NT2/D1 (cell line): ENCODE results near the gene TBC1D22A.

Experiments used
- SUZ12 ChIP-seq: IDR thresholded peaks from 2 replicates; pipeline ENCODE4 v1.6.1; 2011; ENCODE audit not compliant: insufficient read length, insufficient read depth; ENCODE audit errors: extremely low read depth
- YY1 ChIP-seq: IDR thresholded peaks from 2 replicates; pipeline ENCODE4 v1.6.1; 2011; ENCODE audit not compliant: insufficient read length, insufficient read depth

GRCh38 chr22:46726066-46726985 is 36.1 kb upstream of the TBC1D22A start:
- TF ChIP-seq YY1 (no peak), SUZ12 (no peak)
